Activated naive CD8-positive, alpha-beta T cell treated with anti-CD3 and anti-CD28 coated beads, Interleukin-2, amount 10 ng/mL, durations not matched to agents 7 days and 5 days (primary cell): ENCODE results near the gene TFDP1. TPM values are rescaled to one million over a fixed set of nuclear protein-coding genes. Genes with fewer than 3 reads are reported as not detected.

Source experiments
- ATAC-seq: fragments of 150-1000 bp; cut with Tn5 transposase; one replicate; pipeline ENCODE4 v1.10.0; 2021; ENCODE audit warnings: low read depth, moderate library complexity
- POLR2A ChIA-PET: fragments of 350-600 bp; sonication (Branson Sonifier 250); formaldehyde crosslinking; loops from one replicate; lab custom pipeline; 2021; ENCODE audit warnings: antibody characterized with exemption; lab: Charles Lee
- DNase-seq: peaks from one replicate; pipeline ENCODE4 v3.0.0; 2021
- H3K27ac Mint-ChIP-seq: one replicate; pipeline ENCODE4 v1.8.0; 2022; ENCODE audit warnings: mild to moderate bottlenecking, mixed read lengths
- H3K27me3 Mint-ChIP-seq: one replicate; pipeline ENCODE4 v1.8.0; 2022; ENCODE audit warnings: mild to moderate bottlenecking, moderate library complexity, mixed read lengths
- H3K36me3 Mint-ChIP-seq: one replicate; pipeline ENCODE4 v1.8.0; 2021; ENCODE audit warnings: mild to moderate bottlenecking, mixed read lengths
- H3K4me1 Mint-ChIP-seq: one replicate; pipeline ENCODE4 v1.8.0; 2021; ENCODE audit warnings: mixed read lengths
- H3K4me3 Mint-ChIP-seq: one replicate; pipeline ENCODE4 v1.8.0; 2022; ENCODE audit warnings: mild to moderate bottlenecking, moderate library complexity, mixed read lengths
- H3K9me3 Mint-ChIP-seq: one replicate; pipeline ENCODE4 v1.8.0; 2021; ENCODE audit warnings: mixed read lengths
- total RNA-seq, 2 experiments: library from RNA; stranded (reverse); gene quantifications; one replicate each; pipeline ENCODE4 v1.2.3, GENCODE V29; 2021

TFDP1 gene
- total RNA-seq, 2 experiments from 2014 or later, result 103 to 117 TPM

DNA sequence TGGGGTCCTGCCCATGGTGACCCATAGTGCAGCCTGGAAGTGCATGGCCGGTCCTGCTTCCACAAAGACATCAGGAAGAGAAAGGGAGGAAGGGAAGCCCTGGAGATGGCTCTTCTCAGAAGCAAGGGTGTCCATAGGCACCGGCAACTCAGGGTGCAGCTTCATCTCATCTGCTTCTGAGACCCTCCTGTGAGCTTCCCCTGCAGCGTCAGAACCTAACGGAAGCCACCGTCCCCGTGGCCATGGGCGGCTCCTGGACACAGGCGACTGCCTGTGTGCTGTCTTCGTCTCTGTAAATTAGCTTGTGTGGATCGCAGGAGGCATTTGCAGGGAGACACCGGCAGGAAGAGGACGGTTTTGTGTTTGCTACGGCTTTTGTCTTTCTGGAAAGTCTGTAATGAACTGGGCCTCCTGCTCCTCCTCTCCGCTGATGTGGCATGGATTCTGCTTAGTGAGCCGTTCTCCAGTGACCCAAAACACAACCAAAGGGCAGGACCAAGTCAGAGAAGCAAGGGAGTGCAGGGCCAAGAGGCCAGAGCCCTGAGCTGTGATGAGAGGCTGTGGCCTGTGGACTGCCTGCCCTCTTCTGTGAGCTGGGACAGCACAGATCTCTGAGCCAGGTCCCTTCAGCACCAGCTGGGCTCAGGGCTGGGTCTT, 70.9 kb downstream of the TFDP1 start:
- peak; percentile 29 for DNase-seq
- ATAC-seq, result no peak
- H3K4me3 Mint-ChIP-seq, result no peak overlapping the region
- no peaks in the 10 kb centered on the region for H3K27me3 Mint-ChIP-seq
- no peak overlapping the region for H3K27ac Mint-ChIP-seq
- H3K9me3 Mint-ChIP-seq, result no peaks in the 10 kb centered on the region
- H3K36me3 Mint-ChIP-seq, result no peaks in the 10 kb centered on the region
- no peaks in the 10 kb centered on the region for H3K4me1 Mint-ChIP-seq
- POLR2A ChIA-PET, result no interaction called here

DNA sequence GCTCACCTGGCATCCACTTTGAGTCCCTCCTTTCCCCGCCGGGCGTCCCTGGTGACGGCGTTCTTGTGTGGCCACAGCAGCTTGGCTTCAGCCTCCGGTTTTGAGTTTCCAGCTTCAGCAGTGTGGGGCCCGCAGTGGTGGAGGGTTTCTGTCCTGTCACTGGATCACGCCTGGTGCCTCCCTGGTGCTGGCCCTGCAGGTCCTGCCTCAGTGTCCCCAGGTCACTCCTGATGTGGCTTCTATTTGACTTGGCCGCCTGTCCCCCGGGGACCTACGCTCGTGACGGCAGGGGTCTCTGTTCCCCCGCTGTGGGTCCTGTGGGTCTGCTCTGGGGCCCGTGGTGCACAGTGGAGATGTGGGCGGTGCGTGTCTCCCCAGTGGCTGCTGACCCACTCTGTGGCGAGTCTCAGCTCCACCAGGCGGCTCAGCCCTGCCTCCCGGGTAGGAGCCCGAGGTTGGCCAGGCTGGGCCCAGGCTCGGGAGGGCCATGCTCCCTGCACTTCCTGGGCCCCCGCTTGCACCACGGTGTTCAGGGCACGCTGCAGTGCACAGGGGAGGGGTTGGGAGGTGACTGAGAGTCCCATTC, 71.5 kb downstream of the TFDP1 start:
- Mint-ChIP-seq H3K27me3 (peaks cover 2% of the 10 kb centered on the region), H3K4me3 (no peak overlapping the region), H3K4me1 (no peaks in the 10 kb centered on the region), H3K27ac (no peak overlapping the region), H3K9me3 (peaks cover 4% of the 10 kb centered on the region), H3K36me3 (no peaks in the 10 kb centered on the region)
- ATAC-seq (no peak), DNase-seq (peak; percentile 19)
- POLR2A ChIA-PET, result no interaction called here

GRCh38 chr13:113656831-113657671, 72.5 kb downstream of the TFDP1 start:
- Mint-ChIP-seq H3K27ac (no peak overlapping the region), H3K4me3 (no peak overlapping the region), H3K4me1 (no peaks in the 10 kb centered on the region), H3K27me3 (peaks cover 6% of the 10 kb centered on the region), H3K9me3 (peaks cover 9% of the 10 kb centered on the region), H3K36me3 (no peaks in the 10 kb centered on the region)
- peak; percentile 24 for DNase-seq
- ATAC-seq, result no peak
- POLR2A ChIA-PET, result no interaction called here

DNA sequence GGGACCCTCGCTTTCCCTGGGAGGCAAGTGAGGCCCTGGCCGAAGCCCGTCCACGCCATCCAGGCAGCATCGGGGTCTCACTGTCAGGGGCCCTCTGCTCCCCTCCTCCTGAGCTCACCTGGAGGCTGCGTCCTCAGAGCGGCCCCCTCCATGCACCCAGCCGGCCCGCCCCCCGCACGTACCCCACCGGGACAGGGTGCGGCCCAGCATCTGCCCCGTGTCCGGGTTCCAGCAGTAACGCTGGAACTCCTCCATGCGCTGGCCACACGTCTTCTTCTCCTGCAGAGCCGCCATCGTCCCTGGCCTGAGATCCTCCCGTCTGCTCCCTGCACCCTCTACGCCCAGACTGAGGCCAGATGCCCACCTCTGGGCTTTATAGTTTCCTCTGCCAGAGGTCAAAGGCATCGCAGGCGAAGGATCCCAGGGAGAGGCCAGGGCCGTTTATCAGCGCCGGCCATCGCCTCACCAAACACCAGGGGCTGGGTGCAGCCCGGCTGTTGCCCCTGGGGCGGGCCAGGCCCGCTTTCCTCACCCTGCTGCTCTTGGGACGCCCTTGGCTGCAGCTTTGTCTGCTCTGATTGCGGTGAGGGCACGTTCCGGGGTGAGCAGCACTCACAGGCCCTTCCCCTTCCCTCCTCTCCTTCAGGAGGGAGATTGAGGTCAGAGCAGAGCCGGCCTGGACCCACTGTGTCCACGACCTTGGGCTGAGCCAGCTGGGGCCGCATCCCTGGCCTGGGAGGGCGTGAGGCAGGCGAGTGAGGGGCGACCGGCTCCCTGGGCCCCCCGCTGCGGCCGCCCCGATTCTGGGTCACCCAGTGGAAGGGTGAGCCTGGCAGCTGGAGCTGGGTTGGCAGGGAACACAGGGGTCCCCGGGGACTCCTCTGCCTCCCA, 73.5 kb downstream of the TFDP1 start, which contains the start of gene ATP4B:
Gene ATP4B (minus strand): TSS at position 348 of the 891 bp plus-strand sequence. CDS start 54 bp downstream, at position 294.
- H3K27me3 Mint-ChIP-seq, result peaks cover 10% of the 10 kb centered on the region
- peaks cover 9% of the 10 kb centered on the region for H3K9me3 Mint-ChIP-seq
- no peaks in the 10 kb centered on the region for H3K4me1 Mint-ChIP-seq
- peak; percentile 15 for DNase-seq
- H3K36me3 Mint-ChIP-seq, result no peaks in the 10 kb centered on the region
- no peak for ATAC-seq
- POLR2A ChIA-PET, result no interaction called here
- no peak within 1 kb of the TSS for H3K4me3 Mint-ChIP-seq
- H3K27ac Mint-ChIP-seq, result no peak within 1 kb of the TSS

GRCh38 chr13:113658836-113659235, 74.3 kb downstream of the TFDP1 start:
- Mint-ChIP-seq H3K9me3 (peaks cover 9% of the 10 kb centered on the region), H3K4me3 (no peak overlapping the region), H3K27ac (no peak overlapping the region), H3K27me3 (peaks cover 12% of the 10 kb centered on the region), H3K36me3 (no peaks in the 10 kb centered on the region), H3K4me1 (no peaks in the 10 kb centered on the region)
- DNase-seq (peak; percentile 19), ATAC-seq (no peak)
- POLR2A ChIA-PET, result no interaction called here

- H3K36me3 Mint-ChIP-seq, result no peaks in the 10 kb centered on the region
- peaks cover 9% of the 10 kb centered on the region for H3K9me3 Mint-ChIP-seq
- ATAC-seq (no peak), DNase-seq (no peak)
- peaks cover 14% of the 10 kb centered on the region for H3K27me3 Mint-ChIP-seq
- POLR2A ChIA-PET, result no interaction called here
- no peak overlapping the region for H3K4me3 Mint-ChIP-seq
- H3K4me1 Mint-ChIP-seq, result no peaks in the 10 kb centered on the region
- H3K27ac Mint-ChIP-seq, result no peak overlapping the region
Observed at GRCh38 chr13:113659337-113659736, 74.8 kb downstream of the TFDP1 start.

GRCh38 chr13:113660066-113660465, 75.5 kb downstream of the TFDP1 start:
- Mint-ChIP-seq H3K36me3 (no peaks in the 10 kb centered on the region), H3K27ac (no peak overlapping the region), H3K27me3 (peaks cover 16% of the 10 kb centered on the region), H3K4me1 (no peaks in the 10 kb centered on the region), H3K4me3 (no peak overlapping the region), H3K9me3 (peaks cover 9% of the 10 kb centered on the region)
- DNase-seq (peak; percentile 15), ATAC-seq (no peak)
- POLR2A ChIA-PET, result no interaction called here

- H3K4me1 Mint-ChIP-seq, result no peaks in the 10 kb centered on the region
- no peak overlapping the region for H3K4me3 Mint-ChIP-seq
- no peaks in the 10 kb centered on the region for H3K36me3 Mint-ChIP-seq
- H3K27me3 Mint-ChIP-seq, result peaks cover 16% of the 10 kb centered on the region
- peaks cover 9% of the 10 kb centered on the region for H3K9me3 Mint-ChIP-seq
- DNase-seq (no peak), ATAC-seq (no peak)
- POLR2A ChIA-PET, result no interaction called here
- H3K27ac Mint-ChIP-seq, result no peak overlapping the region
Observed at GRCh38 chr13:113661509-113661908, 77.0 kb downstream of the TFDP1 start.

- POLR2A ChIA-PET, result no interaction called here
- Mint-ChIP-seq H3K27ac (no peak overlapping the region), H3K36me3 (no peaks in the 10 kb centered on the region), H3K9me3 (peaks cover 9% of the 10 kb centered on the region), H3K4me3 (no peak overlapping the region), H3K4me1 (no peaks in the 10 kb centered on the region), H3K27me3 (peaks cover 17% of the 10 kb centered on the region)
- ATAC-seq (no peak), DNase-seq (peak; percentile 8)
Observed at GRCh38 chr13:113663934-113664333, 79.4 kb downstream of the TFDP1 start.

DNA sequence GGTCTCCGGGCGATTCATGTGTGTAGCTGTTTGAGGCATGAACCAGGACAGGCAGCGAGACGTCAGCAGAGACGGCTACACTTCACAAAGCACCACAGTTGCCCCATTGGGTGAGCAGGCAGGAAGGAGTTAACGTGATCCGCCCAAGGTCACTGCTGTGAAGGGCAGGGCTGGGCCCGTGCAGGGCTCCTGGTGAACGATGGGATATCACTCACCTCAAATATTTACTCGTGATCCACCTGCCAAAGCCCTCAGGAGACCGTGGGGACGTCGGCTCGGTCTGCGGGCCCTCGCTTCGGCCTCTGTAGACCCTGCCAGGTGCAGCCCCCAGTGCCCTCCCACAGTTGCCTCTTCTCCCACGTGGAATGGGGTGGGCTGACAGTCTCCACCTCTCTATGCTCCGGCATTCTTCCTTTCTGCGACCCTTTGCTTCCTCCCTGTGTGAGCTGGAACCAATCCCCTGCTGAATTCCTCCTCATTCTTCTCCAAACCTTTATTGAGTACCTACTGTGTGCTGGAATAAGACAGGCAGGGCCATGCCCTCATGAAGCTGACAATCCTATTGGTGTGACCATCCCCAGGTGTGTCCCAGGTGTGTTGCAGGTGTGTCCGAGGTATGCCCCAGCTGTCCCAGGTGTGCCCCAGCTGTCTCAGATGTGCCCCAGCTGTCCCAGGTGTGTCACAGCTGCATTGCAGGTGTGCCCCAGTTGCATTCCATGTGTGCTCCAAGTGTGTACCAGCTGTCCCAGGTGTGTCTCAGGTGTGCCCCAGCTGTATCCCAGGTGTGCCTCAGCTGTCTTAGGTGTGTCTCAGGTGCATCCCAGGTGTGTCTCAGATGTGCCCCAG, 80.4 kb downstream of the TFDP1 start:
- POLR2A ChIA-PET, result no interaction called here

GRCh38 chr13:113665597-113666328, 81.2 kb downstream of the TFDP1 start:
- H3K36me3 Mint-ChIP-seq, result no peaks in the 10 kb centered on the region
- no peak overlapping the region for H3K4me3 Mint-ChIP-seq
- peaks cover 16% of the 10 kb centered on the region for H3K27me3 Mint-ChIP-seq
- no peak overlapping the region for H3K27ac Mint-ChIP-seq
- ATAC-seq (no peak), DNase-seq (peak; percentile 24)
- peaks cover 8% of the 10 kb centered on the region for H3K9me3 Mint-ChIP-seq
- no peaks in the 10 kb centered on the region for H3K4me1 Mint-ChIP-seq
- POLR2A ChIA-PET, result no interaction called here

More for the DNA sequence above, 80.4 kb downstream of the TFDP1 start:
- Mint-ChIP-seq H3K27me3 (peaks cover 17% of the 10 kb centered on the region), H3K4me3 (no peak overlapping the region), H3K9me3 (peaks cover 9% of the 10 kb centered on the region), H3K27ac (no peak overlapping the region), H3K4me1 (no peaks in the 10 kb centered on the region), H3K36me3 (no peaks in the 10 kb centered on the region)
- DNase-seq (peak; percentile 25), ATAC-seq (no peak)

DNA sequence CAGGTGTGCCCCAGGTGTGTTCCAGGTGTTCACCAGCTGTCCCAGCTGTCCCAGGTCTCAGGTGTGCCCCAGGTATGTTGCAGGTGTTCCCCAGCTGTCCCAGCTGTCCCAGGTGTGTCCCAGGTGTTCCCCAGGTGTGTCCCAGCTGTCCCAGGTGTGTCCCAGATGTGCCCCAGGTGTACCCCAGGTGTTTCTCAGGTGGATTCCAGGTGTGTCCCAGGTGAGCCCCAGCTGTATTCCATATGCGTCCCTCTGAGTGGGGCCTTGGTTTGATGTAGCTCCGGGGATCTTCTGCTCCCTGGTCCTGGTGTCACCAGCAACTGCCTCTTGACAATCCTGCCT, 81.7 kb downstream of the TFDP1 start:
- POLR2A ChIA-PET, result no interaction called here
- Mint-ChIP-seq H3K27ac (no peak overlapping the region), H3K27me3 (peaks cover 14% of the 10 kb centered on the region), H3K36me3 (no peaks in the 10 kb centered on the region), H3K9me3 (peaks cover 4% of the 10 kb centered on the region), H3K4me1 (no peaks in the 10 kb centered on the region), H3K4me3 (no peak overlapping the region)
- ATAC-seq, result no peak
- DNase-seq, result no peak
